MM.1S (cell line): ENCODE results near the gene GCLC.

ENCODE experiments used
- DNase-seq: peaks from one replicate; pipeline ENCODE4 v3.0.0-alpha.2; 2015
- H2AFZ ChIP-seq: fragments of 300-600 bp; sonication (generic); 2 replicates; pipeline ENCODE4 v1.6.0; 2016; ENCODE audit warnings: antibody characterized with exemption, low read length
- H3F3A ChIP-seq: fragments of 300-600 bp; sonication (generic); 2 replicates; pipeline ENCODE4 v1.6.1; 2016; ENCODE audit warnings: mild to moderate bottlenecking, antibody characterized with exemption, low read length, moderate library complexity, mixed read lengths; ENCODE audit not compliant: insufficient read depth
- H3K27ac ChIP-seq: fragments of 300-600 bp; sonication (generic); 2 replicates; pipeline ENCODE4 v1.5.1; 2016; ENCODE audit warnings: mild to moderate bottlenecking, low read length
- H3K27me3 ChIP-seq: fragments of 300-600 bp; sonication (generic); replicated peaks from 2 replicates; pipeline ENCODE4 v1.6.0; 2016; ENCODE audit warnings: low read length; ENCODE audit not compliant: insufficient read depth
- H3K36me3 ChIP-seq: fragments of 300-600 bp; sonication (generic); replicated peaks from 2 replicates; pipeline ENCODE4 v1.6.1; 2016; ENCODE audit warnings: mild to moderate bottlenecking, low read length, mixed read lengths; ENCODE audit not compliant: insufficient read depth
- H3K4me1 ChIP-seq: fragments of 300-600 bp; sonication (generic); 2 replicates; pipeline ENCODE4 v1.6.1; 2016; ENCODE audit warnings: low read length, mixed read lengths
- H3K4me2 ChIP-seq: fragments of 300-600 bp; sonication (generic); 2 replicates; pipeline ENCODE4 v1.6.0; 2016; ENCODE audit warnings: low read depth, low read length
- H3K4me3 ChIP-seq: fragments of 300-600 bp; sonication (generic); 2 replicates; pipeline ENCODE4 v1.5.1; 2016; ENCODE audit warnings: low read length, mixed read lengths
- H3K79me2 ChIP-seq: fragments of 300-600 bp; sonication (generic); 2 replicates; pipeline ENCODE4 v1.6.1; 2016; ENCODE audit warnings: mixed run types, low read length, mixed read lengths
- H3K9ac ChIP-seq: fragments of 300-600 bp; sonication (generic); 2 replicates; pipeline ENCODE4 v1.6.1; 2016; ENCODE audit warnings: low read length, mixed read lengths
- H3K9me2 ChIP-seq: fragments of 300-600 bp; sonication (generic); replicated peaks from 2 replicates; pipeline ENCODE4 v1.6.1; 2016; ENCODE audit warnings: mild to moderate bottlenecking, low read length, mixed read lengths; ENCODE audit not compliant: insufficient read depth
- H3K9me3 ChIP-seq: fragments of 300-600 bp; sonication (generic); replicated peaks from 2 replicates; pipeline ENCODE4 v1.6.1; 2016; ENCODE audit warnings: mild to moderate bottlenecking, low read length, mixed read lengths; ENCODE audit not compliant: insufficient read depth
- H4K20me1 ChIP-seq: fragments of 300-600 bp; sonication (generic); 2 replicates; pipeline ENCODE4 v1.6.1; 2016; ENCODE audit warnings: mild to moderate bottlenecking, low read length, moderate library complexity, mixed read lengths; ENCODE audit not compliant: insufficient read depth
- CTCF ChIP-seq: fragments of 300-600 bp; sonication (generic); IDR thresholded peaks from 2 replicates; pipeline ENCODE4 v1.5.1; 2016; ENCODE audit warnings: antibody characterized with exemption, low read length, mixed read lengths
- EZH2 ChIP-seq: fragments of 300-600 bp; sonication (generic); optimal IDR thresholded peaks from 2 replicates; pipeline ENCODE3; 2017; ENCODE audit warnings: low read depth, mild to moderate bottlenecking, antibody characterized with exemption, low read length, mixed read lengths
- EZH2phosphoT487 ChIP-seq: fragments of 300-600 bp; sonication (generic); IDR thresholded peaks from 2 replicates; pipeline ENCODE4 v1.6.1; 2018; ENCODE audit warnings: antibody characterized with exemption, low read length

Gene GCLC

GRCh38 chr6:53493635-53494025 is 51.3 kb downstream of the GCLC start:
- H3K27me3 ChIP-seq = no peaks in the 10 kb centered on the region

GRCh38 chr6:53492860-53493634 is 51.9 kb downstream of the GCLC start:
- Histone ChIP-seq H3K27me3 (no peaks in the 10 kb centered on the region), H4K20me1 (no peaks in the 10 kb centered on the region), H3K9ac (no peak overlapping the region), H3K4me2 (no peak overlapping the region), H2AFZ (no peak overlapping the region), H3K4me3 (no peak overlapping the region), H3K27ac (no peak overlapping the region), H3K4me1 (no peaks in the 10 kb centered on the region), H3K9me3 (no peaks in the 10 kb centered on the region), H3K79me2 (no peaks in the 10 kb centered on the region), H3F3A (no peaks in the 10 kb centered on the region), H3K9me2 (no peaks in the 10 kb centered on the region), H3K36me3 (no peaks in the 10 kb centered on the region)
- peak; percentile 43 for DNase-seq
- TF ChIP-seq EZH2phosphoT487 (no peak), CTCF (peak; percentile 75)

More at GRCh38 chr6:53493635-53494025, 51.3 kb downstream of the GCLC start:
- H4K20me1 ChIP-seq = no peaks in the 10 kb centered on the region
- H3K4me3 ChIP-seq = no peak overlapping the region
- no peak overlapping the region for H2AFZ ChIP-seq
- H3K9me2 ChIP-seq = no peaks in the 10 kb centered on the region
- H3K4me2 ChIP-seq = no peak overlapping the region
- H3K4me1 ChIP-seq = no peaks in the 10 kb centered on the region
- H3K9me3 ChIP-seq = no peaks in the 10 kb centered on the region
- TF ChIP-seq EZH2 = no peak
- no peak for TF ChIP-seq CTCF
- no peak for TF ChIP-seq EZH2phosphoT487
- H3K27ac ChIP-seq = no peak overlapping the region
- no peaks in the 10 kb centered on the region for H3K79me2 ChIP-seq
- H3F3A ChIP-seq = no peaks in the 10 kb centered on the region
- DNase-seq = no peak
- no peak overlapping the region for H3K9ac ChIP-seq
- no peaks in the 10 kb centered on the region for H3K36me3 ChIP-seq

GRCh38 chr6:53487080-53487479 is 57.8 kb downstream of the GCLC start:
- Histone ChIP-seq H3K9me3 (no peaks in the 10 kb centered on the region), H3K36me3 (no peaks in the 10 kb centered on the region), H3K9me2 (no peaks in the 10 kb centered on the region), H3K9ac (no peak overlapping the region), H3K4me2 (no peak overlapping the region), H3F3A (no peaks in the 10 kb centered on the region), H2AFZ (no peak overlapping the region), H3K4me3 (no peak overlapping the region), H4K20me1 (no peaks in the 10 kb centered on the region), H3K27ac (no peak overlapping the region), H3K27me3 (no peaks in the 10 kb centered on the region), H3K79me2 (no peaks in the 10 kb centered on the region), H3K4me1 (no peaks in the 10 kb centered on the region)
- TF ChIP-seq CTCF = no peak
- no peak for TF ChIP-seq EZH2phosphoT487
- TF ChIP-seq EZH2 = no peak
- no peak for DNase-seq
